OCI-M1 (cell line): ENCODE data around the gene NLRP6.
"Not testable (repeated sequence)": the region's sequence is repeated elsewhere in the genome, so short reads cannot be mapped to it uniquely, and the experiment has no call there.

Source experiments
- DNase-seq: peaks from one replicate; lab custom pipeline; 2025; lab: John Stamatoyannopoulos, UW

The NLRP6 gene

GRCh38 chr11:325796-326591 is 47.8 kb downstream of the NLRP6 start:
- no peak for DNase-seq

GRCh38 chr11:326592-326841 is 48.3 kb downstream of the NLRP6 start:
- DNase-seq = no peak

- DNase-seq = peak; percentile 91
Observed at GRCh38 chr11:326842-327580, 48.8 kb downstream of the NLRP6 start.

DNA sequence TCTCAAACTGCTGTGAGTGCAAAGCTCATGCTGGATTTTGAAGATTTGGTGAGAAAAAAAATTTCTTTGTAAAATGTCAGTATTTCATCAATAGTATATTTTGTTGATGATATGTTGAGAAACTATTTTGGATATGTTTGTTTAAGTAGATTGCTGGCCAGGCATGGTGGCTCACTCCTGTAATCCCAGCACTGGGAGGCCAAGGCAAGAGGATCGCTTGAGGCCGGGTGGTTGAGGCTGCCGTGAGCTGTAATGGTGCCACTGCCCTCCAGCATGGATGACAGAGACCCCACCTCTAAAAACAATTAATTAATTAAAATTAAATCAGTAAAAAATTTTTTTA is 49.3 kb downstream of the NLRP6 start:
- DNase-seq = no peak

- no peak for DNase-seq
Observed at GRCh38 chr11:328012-328411, 49.8 kb downstream of the NLRP6 start.

GRCh38 chr11:328516-329100 is 50.4 kb downstream of the NLRP6 start:
- not testable (repeated sequence) for DNase-seq

- DNase-seq = no peak
Observed at GRCh38 chr11:329886-330253, 51.7 kb downstream of the NLRP6 start.

DNA sequence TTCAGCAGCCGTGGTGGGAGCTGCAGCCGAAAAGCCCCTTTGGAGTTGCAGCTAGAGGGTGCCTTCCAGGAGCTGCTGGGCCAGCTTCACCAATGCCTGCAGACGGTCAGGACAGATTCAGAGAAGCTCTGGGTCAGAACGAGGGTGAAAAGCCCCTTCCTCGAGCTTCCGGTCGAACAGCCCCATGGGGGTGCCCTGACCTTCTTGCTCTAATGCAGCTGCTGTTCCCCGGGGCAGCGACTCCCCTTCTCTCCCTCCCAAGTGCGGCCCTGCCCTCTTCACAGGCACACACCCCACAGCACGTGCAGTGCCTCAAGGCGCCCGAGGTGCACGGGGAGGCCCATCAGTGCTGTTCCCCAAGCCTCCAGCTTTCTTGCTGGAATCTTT is 52.1 kb downstream of the NLRP6 start:
- DNase-seq = no peak

DNA sequence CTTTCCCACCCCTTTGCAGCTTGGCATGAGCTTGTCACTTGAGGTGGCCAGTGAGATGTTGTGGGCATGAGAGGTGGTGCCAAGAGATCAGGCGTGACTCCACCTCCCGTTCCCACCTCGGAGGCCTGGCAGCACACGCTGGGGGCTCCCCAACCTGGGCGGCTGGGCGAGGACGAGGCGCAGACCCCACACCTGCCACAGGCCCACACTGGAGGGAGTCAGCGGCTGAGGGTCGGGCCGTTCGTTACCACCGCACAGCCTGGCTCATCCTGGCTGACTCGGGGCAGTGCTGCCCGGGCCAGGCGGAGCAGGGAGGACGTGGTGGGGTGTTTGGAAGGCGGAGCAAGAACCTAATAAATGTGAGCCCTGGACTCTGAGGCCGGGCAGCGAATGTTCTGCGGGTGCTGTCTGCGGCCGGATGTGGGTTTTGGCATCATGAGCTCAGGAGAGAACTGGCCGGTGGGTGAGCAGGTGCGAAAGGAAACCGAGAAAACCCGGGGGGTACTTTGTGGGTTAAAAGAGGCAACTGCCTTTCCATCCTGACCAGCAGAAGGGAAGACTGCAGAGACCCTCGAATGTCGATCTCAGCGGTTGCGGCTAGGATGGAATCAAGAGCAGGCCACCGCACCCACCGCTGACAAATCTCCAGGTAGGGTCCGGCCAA is 52.6 kb downstream of the NLRP6 start:
- no peak for DNase-seq

- DNase-seq = no peak
Observed at GRCh38 chr11:331358-332060, 53.3 kb downstream of the NLRP6 start.

- DNase-seq = no peak
Observed at GRCh38 chr11:332651-333480, 54.7 kb downstream of the NLRP6 start.

- DNase-seq = not testable (repeated sequence)
Observed at GRCh38 chr11:333616-334263, 55.5 kb downstream of the NLRP6 start.

DNA sequence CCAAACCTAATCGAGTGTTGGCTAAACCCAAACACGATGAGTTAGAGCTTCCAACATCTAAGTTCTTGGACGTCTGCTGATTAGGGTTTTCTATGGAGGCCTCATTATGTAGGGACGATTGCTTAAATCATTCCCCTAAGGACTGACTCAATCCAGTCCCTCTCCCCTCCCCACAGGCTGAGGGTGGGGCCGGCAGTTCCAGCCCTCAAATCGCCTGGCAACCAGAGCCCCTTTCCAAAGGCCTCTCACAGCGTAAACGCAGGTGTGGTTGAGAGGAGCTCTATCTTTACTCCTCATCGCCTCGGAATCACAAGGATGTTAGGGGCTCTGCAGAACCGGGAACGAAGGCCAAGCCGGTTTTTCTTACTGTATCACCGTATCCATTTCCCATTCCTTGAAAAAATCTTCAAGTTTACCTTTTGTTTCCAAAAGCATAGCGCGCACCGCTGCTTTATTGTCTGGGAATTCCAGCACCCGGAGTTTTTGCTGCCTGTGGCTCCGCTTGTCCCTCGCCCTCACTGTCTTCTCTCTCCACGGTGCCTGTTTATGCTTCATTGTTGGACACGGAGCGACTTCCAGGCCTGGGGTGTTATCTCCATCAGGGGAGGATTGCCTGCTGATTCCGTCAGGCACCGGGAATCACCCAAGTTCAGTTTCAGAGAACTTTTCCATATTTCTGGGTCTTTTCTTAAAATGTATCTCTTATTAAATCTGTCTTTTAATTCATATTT is 56.2 kb downstream of the NLRP6 start:
- DNase-seq = no peak
